Breast epithelium (tissue), 3 donors: ENCODE data around the gene COL18A1.

ENCODE experiments used
- CTCF ChIP-seq, 3 donors: fragments of 450-650 bp; IDR thresholded peaks; one replicate each; pipeline ENCODE4 v1.5.1; 2016 to 2017; ENCODE audit warnings: antibody characterized with exemption in 3 of 3, mild to moderate bottlenecking in 3 of 3, moderate library complexity in 3 of 3
- POLR2AphosphoS5 ChIP-seq, 3 donors: sonication (generic); formaldehyde crosslinking; IDR thresholded peaks; one replicate each; pipeline ENCODE4 v1.6.1; 2017; ENCODE audit warnings: antibody characterized with exemption in 3 of 3

GRCh38 chr21:45476582-45476981 is 71.6 kb downstream of the COL18A1 start:
- no peak for TF ChIP-seq POLR2AphosphoS5 (IDR thresholded peaks at IDR 0.05)
- TF ChIP-seq CTCF (IDR thresholded peaks at IDR 0.05), result no peak
